SU-DHL-6 (cell line): ENCODE measurements around the gene RINT1.

Experiments used
- H2AFZ ChIP-seq: fragments of 200-600 bp; sonication (generic); 2 replicates; pipeline ENCODE4 v1.6.1; 2014; ENCODE audit warnings: low read depth, mild to moderate bottlenecking, moderate library complexity, mixed read lengths, antibody characterized with exemption, low read length; ENCODE audit not compliant: severe bottlenecking
- H3F3A ChIP-seq: fragments of 200-600 bp; shearing (Covaris generic); 2 replicates; pipeline ENCODE4 v1.6.0; 2016; ENCODE audit warnings: antibody characterized with exemption, mild to moderate bottlenecking; ENCODE audit not compliant: insufficient read depth
- H3K27ac ChIP-seq: fragments of 200-600 bp; sonication (generic); 2 replicates; pipeline ENCODE4 v1.5.1; 2016; ENCODE audit warnings: low read depth, mild to moderate bottlenecking, low read length, moderate library complexity, mixed read lengths
- H3K27me3 ChIP-seq: fragments of 200-600 bp; sonication (generic), shearing (Covaris generic); 2 replicates; pipeline ENCODE4 v1.6.0; 2014; ENCODE audit warnings: mild to moderate bottlenecking, low read length
- H3K36me3 ChIP-seq: fragments of 200-600 bp; sonication (generic); 2 replicates; pipeline ENCODE4 v1.6.1; 2014; ENCODE audit warnings: mild to moderate bottlenecking, low read length, mixed read lengths
- H3K4me2 ChIP-seq: fragments of 300-600, 200-600 bp; shearing (Covaris generic), sonication (generic); 2 replicates; pipeline ENCODE4 v1.6.0; 2014; ENCODE audit warnings: low read length, low read depth, mild to moderate bottlenecking; ENCODE audit not compliant: poor library complexity, severe bottlenecking
- H3K4me3 ChIP-seq: fragments of 200-600 bp; sonication (generic); 2 replicates; pipeline ENCODE4 v1.5.1; 2014; ENCODE audit warnings: antibody characterized with exemption, low read length, mild to moderate bottlenecking, mixed read lengths; ENCODE audit not compliant: insufficient read depth, poor library complexity, severe bottlenecking
- H3K79me2 ChIP-seq: fragments of 200-600 bp; sonication (generic); 2 replicates; pipeline ENCODE4 v1.6.1; 2014; ENCODE audit warnings: mild to moderate bottlenecking, low read length, moderate library complexity; ENCODE audit not compliant: insufficient read depth
- H3K9ac ChIP-seq: fragments of 200-600 bp; sonication (generic); 2 replicates; pipeline ENCODE4 v1.7.0; 2014; ENCODE audit warnings: mild to moderate bottlenecking, low read length
- H3K9me2 ChIP-seq: fragments of 200-600 bp; sonication (generic); replicated peaks from 2 replicates; pipeline ENCODE4 v1.6.1; 2014; ENCODE audit warnings: low read length; ENCODE audit not compliant: insufficient read depth
- H3K9me3 ChIP-seq: fragments of 200-600 bp; sonication (generic); 2 replicates; pipeline ENCODE4 v1.6.1; 2014; ENCODE audit warnings: low read length, mixed read lengths; ENCODE audit not compliant: insufficient read depth
- H4K20me1 ChIP-seq: fragments of 200-600 bp; sonication (generic); 2 replicates; pipeline ENCODE4 v1.6.1; 2014; ENCODE audit warnings: low read depth, mild to moderate bottlenecking, antibody characterized with exemption, low read length, moderate library complexity, mixed read lengths
- CTCF ChIP-seq: fragments of 200-600 bp; sonication (generic); IDR thresholded peaks from one replicate; pipeline ENCODE4 v1.5.1; 2017; ENCODE audit warnings: antibody characterized with exemption, mild to moderate bottlenecking, low read length, moderate library complexity; ENCODE audit not compliant: insufficient read depth, poor library complexity, severe bottlenecking
- EZH2phosphoT487 ChIP-seq: fragments of 200-600 bp; sonication (generic), shearing (Covaris generic); conservative IDR thresholded peaks from 2 replicates; pipeline ENCODE4 v1.6.1; 2018; ENCODE audit warnings: mild to moderate bottlenecking, antibody characterized with exemption, low read length, moderate library complexity, mixed read lengths

RINT1 gene

GRCh38 chr7:105610165-105610930, 78.3 kb downstream of the RINT1 start:
- H3K4me2 ChIP-seq, result no peak overlapping the region
- TF ChIP-seq CTCF, result no peak
- TF ChIP-seq EZH2phosphoT487, result no peak
- no peaks in the 10 kb centered on the region for H3K9me3 ChIP-seq
- H3F3A ChIP-seq, result no peaks in the 10 kb centered on the region
- H3K27ac ChIP-seq, result no peak overlapping the region
- no peak overlapping the region for H2AFZ ChIP-seq
- H4K20me1 ChIP-seq, result no peaks in the 10 kb centered on the region
- no peaks in the 10 kb centered on the region for H3K27me3 ChIP-seq
- H3K9ac ChIP-seq, result no peak overlapping the region
- no peak overlapping the region for H3K4me3 ChIP-seq
- no peaks in the 10 kb centered on the region for H3K9me2 ChIP-seq
- no peaks in the 10 kb centered on the region for H3K36me3 ChIP-seq
- no peaks in the 10 kb centered on the region for H3K79me2 ChIP-seq

- no peaks in the 10 kb centered on the region for H3K79me2 ChIP-seq
- no peaks in the 10 kb centered on the region for H3K27me3 ChIP-seq
- no peaks in the 10 kb centered on the region for H3K36me3 ChIP-seq
- no peak overlapping the region for H3K4me2 ChIP-seq
- no peak overlapping the region for H2AFZ ChIP-seq
- no peak overlapping the region for H3K27ac ChIP-seq
- H3K4me3 ChIP-seq, result no peak overlapping the region
- H3K9me2 ChIP-seq, result no peaks in the 10 kb centered on the region
- no peak overlapping the region for H3K9ac ChIP-seq
- H3F3A ChIP-seq, result no peaks in the 10 kb centered on the region
- TF ChIP-seq CTCF, result no peak
- no peak for TF ChIP-seq EZH2phosphoT487
- H4K20me1 ChIP-seq, result no peaks in the 10 kb centered on the region
- no peaks in the 10 kb centered on the region for H3K9me3 ChIP-seq
Measured at GRCh38 chr7:105611856-105612775, 80.1 kb downstream of the RINT1 start.

- H3K9ac ChIP-seq, result no peak overlapping the region
- TF ChIP-seq EZH2phosphoT487 (no peak), CTCF (no peak)
- H3K9me3 ChIP-seq, result no peaks in the 10 kb centered on the region
- H2AFZ ChIP-seq, result no peak overlapping the region
- no peak overlapping the region for H3K4me3 ChIP-seq
- no peaks in the 10 kb centered on the region for H3F3A ChIP-seq
- no peaks in the 10 kb centered on the region for H3K9me2 ChIP-seq
- H3K27me3 ChIP-seq, result no peaks in the 10 kb centered on the region
- H3K36me3 ChIP-seq, result no peaks in the 10 kb centered on the region
- H3K79me2 ChIP-seq, result no peaks in the 10 kb centered on the region
- no peak overlapping the region for H3K4me2 ChIP-seq
- H3K27ac ChIP-seq, result no peak overlapping the region
- H4K20me1 ChIP-seq, result no peaks in the 10 kb centered on the region
Measured at GRCh38 chr7:105612806-105613205, 80.8 kb downstream of the RINT1 start.
